GM21528 (cell line): ENCODE measurements around the gene CCDC27.

Experiments
- ATAC-seq: cut with Tn5 transposase; IDR thresholded peaks from one replicate; pipeline ENCODE4 v1.9.1; 2021; ENCODE audit warnings: mild to moderate bottlenecking, moderate library complexity; ENCODE audit not compliant: unreplicated experiment, low FRiP score

CCDC27 gene

DNA sequence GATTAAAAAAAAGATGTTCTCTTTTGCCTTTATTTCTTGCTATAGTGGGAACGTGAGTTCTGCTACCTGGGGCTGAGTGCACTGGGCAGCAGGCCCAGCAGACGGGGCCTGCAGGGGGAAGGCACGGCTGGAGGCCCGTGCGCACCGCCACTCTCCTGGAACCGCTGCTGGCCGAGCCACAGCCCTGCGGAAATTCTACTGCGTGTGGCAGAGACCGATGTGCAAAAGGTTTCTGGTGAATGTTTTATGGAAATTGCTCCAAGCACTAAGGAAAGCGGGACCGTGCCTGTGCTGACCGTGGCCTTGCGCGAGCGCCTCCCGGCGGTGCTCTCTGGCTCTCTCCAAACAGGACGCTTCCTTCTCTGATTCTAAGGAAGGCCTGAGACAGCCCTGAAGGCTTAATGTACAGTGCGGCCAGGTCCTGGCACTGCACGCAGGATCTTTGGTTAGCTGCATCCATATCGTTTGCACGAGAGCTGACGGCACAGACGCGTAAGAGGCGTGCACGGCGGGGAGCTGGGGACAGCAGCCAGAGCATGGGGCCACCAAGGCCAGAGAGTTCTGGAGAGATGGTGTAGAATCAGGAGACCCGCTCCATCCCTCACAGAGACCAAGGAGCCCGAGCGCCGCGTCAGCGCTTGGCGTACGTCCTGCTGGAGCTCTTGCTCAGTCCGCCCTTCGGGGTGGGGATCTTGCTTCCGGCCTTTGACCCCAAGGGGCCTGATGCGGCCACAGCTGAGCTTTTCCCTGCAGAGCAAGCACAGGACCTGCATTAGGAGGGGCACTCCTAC, 62.7 kb downstream of the CCDC27 start:
- no peak for ATAC-seq

- no peak for ATAC-seq
Observed at GRCh38 chr1:3816331-3817137, 64.3 kb downstream of the CCDC27 start.

DNA sequence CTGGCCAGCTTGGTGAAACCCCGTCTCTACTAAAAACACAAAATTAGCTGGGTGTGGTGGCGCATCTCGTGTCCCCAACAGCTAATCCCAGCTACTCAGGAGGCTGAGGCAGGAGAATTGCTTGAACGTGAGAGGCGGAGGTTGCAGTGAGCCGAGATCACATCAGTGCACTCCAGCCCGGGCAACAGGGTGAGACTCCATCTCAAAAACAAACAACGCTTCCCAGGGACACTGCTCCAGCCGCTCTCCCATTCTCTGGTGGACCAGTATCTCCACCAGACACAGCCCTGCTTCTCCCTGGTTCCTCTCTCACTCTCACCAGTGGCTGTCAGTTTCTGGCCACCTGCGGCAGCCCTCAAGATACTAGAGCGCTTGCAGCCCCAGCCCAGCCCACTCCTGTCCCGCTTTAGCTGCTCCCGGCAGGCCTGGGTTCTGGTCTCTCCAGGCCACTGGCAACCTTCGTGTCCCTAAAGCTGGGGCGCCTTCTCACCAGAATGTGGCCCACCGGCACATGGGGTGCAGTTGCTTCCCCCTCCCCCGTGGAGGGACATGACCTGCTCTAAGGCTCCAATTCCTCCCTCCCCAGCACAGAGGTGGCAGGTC, 65.0 kb downstream of the CCDC27 start:
- no peak for ATAC-seq

DNA sequence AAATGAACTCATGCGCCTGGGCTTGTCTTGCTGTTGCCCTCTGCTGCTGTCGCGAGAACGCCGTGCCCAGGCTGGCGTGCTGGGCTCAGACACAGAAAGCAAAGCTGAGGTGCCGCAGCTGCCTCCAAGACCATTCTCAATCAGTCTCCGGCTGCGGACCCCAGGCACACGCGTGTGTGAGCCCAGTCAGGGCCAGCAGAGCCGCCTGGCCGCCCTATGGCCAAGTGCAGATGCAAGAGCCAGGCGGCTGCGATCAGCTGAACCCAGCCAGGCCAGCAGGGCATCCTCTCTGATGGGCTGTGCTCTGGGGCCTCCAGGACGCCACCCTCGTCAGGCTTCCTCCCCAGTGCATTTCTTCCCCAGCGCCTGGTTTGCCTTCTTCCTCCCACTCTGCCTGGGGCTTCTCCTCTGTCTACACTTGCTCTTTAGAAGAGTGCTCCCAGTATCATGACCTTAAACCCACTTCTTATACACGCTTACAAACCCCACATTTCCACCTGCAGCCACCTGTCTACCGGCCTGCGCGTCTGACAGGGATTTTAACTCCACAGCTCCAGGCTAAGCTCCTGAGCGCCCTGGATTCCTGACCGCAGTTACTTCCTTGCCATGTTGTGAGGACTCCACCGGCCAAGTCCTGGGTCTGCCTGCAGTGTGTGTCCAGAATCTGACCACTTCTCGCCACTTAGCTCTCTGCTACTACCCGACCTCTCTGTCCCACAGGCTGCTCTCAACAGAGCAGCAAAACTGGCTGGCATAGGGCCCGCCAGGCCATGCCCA, 65.8 kb downstream of the CCDC27 start:
- ATAC-seq, result no peak

- ATAC-seq, result no peak
Observed at GRCh38 chr1:3819771-3820200, 67.5 kb downstream of the CCDC27 start.

- ATAC-seq, result no peak
Observed at GRCh38 chr1:3820316-3820715, 68.1 kb downstream of the CCDC27 start.

DNA sequence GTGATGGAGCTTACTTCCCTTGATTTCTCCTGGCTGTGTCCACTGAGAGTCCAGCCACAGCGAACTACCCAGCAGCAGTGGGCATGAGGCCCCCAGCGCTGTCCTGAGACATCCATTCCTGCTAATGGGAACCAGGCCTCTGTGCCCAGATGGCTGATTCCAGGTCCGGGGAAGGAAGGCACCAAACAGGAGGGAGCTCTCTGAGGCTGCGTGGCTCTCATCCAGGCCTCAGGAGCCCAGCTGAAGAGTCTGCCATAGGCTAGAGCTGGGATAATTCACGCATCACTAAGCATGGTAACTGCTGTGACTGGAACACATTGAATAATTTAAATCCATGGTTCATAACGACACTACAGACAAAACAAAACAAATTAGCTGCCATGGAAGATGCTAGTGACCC, 68.8 kb downstream of the CCDC27 start:
- ATAC-seq, result no peak
